GM12865 (cell line): ENCODE data around the gene TM7SF2.
A peak's percentile ranks its signal among the peaks of the same experiment; 100 is the strongest.
"Not testable (repeated sequence)": the region's sequence is repeated elsewhere in the genome, so short reads cannot be mapped to it uniquely, and the experiment has no call there.

ENCODE experiments used
- DNase-seq: peaks from one replicate; pipeline ENCODE4 v3.0.0; 2010; ENCODE audit warnings: low read depth
- H3K4me3 ChIP-seq: 2 replicates; pipeline ENCODE4 v1.5.1; 2011; ENCODE audit warnings: mild to moderate bottlenecking, low read depth, low read length, control low read depth
- TF ChIP-seq, protein P1 (sequence below): IDR thresholded peaks from 2 replicates; pipeline ENCODE4 v1.5.1; 2011; ENCODE audit warnings: low read length, control low read depth, low read depth, inconsistent platforms; ENCODE audit not compliant: insufficient read depth; ENCODE audit errors: missing control alignments

The TM7SF2 gene

DNA sequence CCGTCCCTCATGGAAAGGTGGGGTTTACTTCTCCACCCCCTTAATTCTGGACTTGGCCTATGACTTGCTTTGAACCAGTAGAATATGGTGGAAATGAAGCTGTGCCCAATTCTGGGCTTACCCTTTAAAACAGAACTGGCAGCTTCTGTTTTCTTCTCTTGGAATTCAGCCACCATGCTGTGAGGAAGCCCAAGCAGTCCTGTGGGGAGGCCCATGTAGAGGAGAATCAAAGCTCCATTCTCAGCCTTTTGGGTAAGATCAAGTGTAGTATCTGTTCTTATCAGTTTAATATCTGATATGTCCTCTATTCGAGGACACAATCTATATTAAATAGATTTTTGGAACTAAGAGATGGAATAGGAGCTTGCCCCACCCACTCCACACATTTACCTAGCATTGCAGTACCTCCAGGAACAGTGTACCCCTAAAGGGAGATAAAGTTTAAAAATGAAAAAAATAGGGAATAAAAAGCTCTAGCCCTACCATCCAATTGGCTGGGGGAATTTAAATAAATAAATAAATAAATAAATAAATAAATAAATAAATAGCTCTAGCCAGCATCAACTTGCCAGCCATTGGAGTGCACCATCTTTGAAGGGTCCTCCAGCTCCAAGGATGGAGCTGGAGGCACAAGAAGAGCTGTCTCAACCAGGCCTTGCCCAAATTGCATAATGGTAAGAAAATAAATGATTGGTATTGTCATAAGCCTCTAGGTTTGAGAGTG is 35.8 kb downstream of the TM7SF2 start:
- DNase-seq = no peak
- TF ChIP-seq, protein P1, sequence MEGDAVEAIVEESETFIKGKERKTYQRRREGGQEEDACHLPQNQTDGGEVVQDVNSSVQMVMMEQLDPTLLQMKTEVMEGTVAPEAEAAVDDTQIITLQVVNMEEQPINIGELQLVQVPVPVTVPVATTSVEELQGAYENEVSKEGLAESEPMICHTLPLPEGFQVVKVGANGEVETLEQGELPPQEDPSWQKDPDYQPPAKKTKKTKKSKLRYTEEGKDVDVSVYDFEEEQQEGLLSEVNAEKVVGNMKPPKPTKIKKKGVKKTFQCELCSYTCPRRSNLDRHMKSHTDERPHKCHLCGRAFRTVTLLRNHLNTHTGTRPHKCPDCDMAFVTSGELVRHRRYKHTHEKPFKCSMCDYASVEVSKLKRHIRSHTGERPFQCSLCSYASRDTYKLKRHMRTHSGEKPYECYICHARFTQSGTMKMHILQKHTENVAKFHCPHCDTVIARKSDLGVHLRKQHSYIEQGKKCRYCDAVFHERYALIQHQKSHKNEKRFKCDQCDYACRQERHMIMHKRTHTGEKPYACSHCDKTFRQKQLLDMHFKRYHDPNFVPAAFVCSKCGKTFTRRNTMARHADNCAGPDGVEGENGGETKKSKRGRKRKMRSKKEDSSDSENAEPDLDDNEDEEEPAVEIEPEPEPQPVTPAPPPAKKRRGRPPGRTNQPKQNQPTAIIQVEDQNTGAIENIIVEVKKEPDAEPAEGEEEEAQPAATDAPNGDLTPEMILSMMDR = no peak
- H3K4me3 ChIP-seq = no peak overlapping the region

DNA sequence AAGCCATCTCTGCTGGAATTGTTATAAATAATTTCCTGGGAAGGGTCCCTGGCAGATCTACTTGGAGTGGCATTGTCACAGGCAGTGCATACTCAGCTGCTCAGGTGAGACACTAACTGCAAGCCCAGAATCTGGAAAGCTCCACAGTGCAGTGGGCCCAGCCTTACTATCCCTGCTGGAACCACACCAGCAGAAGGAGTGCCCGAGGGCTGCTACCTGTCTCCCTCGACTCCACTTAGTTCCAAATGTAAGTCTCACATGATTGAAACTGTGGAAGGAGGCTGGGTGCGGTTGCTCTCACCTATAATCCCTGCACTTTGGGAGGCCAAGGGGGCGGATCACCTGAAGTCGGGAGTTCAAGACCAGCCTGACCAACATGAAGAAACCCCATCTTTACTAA is 37.0 kb downstream of the TM7SF2 start:
- DNase-seq = no peak
- TF ChIP-seq, protein P1 = no peak
- no peak overlapping the region for H3K4me3 ChIP-seq

DNA sequence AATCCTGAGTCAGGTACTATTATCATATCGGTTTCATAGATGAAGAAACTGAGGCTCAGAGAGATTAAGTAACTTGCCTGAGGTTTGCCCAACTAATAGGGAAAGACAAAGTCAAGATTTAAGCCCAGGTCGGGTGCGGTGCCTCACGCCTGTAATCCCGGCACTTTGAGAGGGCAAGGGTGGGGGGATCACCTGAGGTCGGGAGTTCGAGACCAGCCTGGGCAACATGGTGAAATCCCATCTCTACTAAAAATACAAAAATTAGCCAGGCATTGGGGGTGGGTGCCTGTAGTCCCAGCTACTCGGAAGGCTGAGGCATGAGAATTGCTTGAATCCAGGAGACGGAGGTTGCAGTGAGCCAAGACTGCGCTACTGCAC is 38.4 kb downstream of the TM7SF2 start:
- not testable (repeated sequence) for DNase-seq, H3K4me3 ChIP-seq

GRCh38 chr11:65150509-65151299 is 39.0 kb downstream of the TM7SF2 start:
- TF ChIP-seq, protein P1 = no peak
- H3K4me3 ChIP-seq = no peak overlapping the region; the same call in 1 of the 2 replicates
- DNase-seq = peak; percentile 85

- no peak for DNase-seq
- TF ChIP-seq, protein P1 = no peak
These were observed 39.7 kb downstream of the TM7SF2 start for GRCh38 chr11:65151331-65151899.

DNA sequence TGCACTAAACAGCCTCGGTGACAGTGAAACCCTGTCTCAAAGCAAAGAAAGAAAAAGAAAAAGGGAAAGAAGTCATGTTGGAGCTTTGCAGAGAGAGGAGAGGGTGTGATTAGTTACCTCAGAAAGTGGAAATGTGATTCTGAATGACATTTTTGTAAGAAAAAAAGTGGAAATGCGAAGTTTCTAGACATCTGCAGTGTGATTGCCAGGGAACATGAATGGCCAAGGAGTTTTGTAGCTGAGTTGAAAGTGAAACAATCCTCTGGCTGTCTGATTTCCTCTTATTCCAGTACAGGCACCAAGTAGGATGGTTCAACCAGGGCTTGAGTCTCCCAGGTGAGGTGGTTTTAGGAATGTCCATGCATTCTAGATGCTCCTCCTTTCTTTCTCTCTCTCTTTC is 40.5 kb downstream of the TM7SF2 start:
- DNase-seq = peak; percentile 37
- H3K4me3 ChIP-seq = no peak overlapping the region
- TF ChIP-seq, protein P1 = no peak

More at GRCh38 chr11:65151331-65151899, 39.7 kb downstream of the TM7SF2 start:
- no peak overlapping the region for H3K4me3 ChIP-seq

DNA sequence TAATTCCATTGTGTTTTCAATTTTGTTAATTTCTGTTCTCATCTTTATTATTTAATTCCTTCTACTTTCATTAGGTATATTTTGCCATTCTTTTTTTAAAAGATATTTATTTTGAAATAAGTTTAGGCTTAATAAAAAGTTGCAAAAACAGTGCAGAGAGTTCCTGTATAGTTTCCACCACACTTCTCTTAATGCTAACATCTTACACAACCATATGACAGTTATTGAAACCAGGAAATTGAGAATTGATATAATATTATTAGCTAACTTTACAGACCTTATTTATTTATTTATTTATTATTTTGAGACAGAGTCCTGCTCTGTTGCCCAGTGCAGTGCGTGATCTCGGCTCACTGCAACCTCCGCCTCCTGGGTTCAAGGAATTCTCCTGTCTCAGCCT is 44.6 kb downstream of the TM7SF2 start:
- TF ChIP-seq, protein P1 = no peak
- no peak overlapping the region for H3K4me3 ChIP-seq
- no peak for DNase-seq
